Neural cell (in vitro differentiated cells): ENCODE results near the gene DNAJC10. TPM values are rescaled to one million over a fixed set of nuclear protein-coding genes. Genes with fewer than 3 reads are reported as not detected.

Experiments used
- H2AFZ ChIP-seq: fragments of 200-600, 300-800 bp; sonication (generic), shearing (Covaris generic); 2 replicates; pipeline ENCODE4 v1.6.0; 2014; ENCODE audit warnings: low read depth, mild to moderate bottlenecking, antibody characterized with exemption, low read length, moderate library complexity
- H3F3A ChIP-seq: fragments of 200-600 bp; shearing (Covaris generic); 2 replicates; pipeline ENCODE4 v1.6.1; 2016; ENCODE audit warnings: mild to moderate bottlenecking, moderate library complexity, mixed read lengths, antibody characterized with exemption, low read length; ENCODE audit not compliant: insufficient read depth, poor library complexity, severe bottlenecking
- H3K27ac ChIP-seq: fragments of 200-600, 300-800 bp; sonication (generic), shearing (Covaris generic); 2 replicates; pipeline ENCODE4 v1.5.1; 2014; ENCODE audit warnings: mild to moderate bottlenecking, low read length, moderate library complexity
- H3K27me3 ChIP-seq: fragments of 300-800, 200-600 bp; sonication (generic), shearing (Covaris generic); 2 replicates; pipeline ENCODE4 v1.6.0; 2014; ENCODE audit warnings: mild to moderate bottlenecking, low read depth, low read length, moderate library complexity; ENCODE audit not compliant: insufficient read depth
- H3K36me3 ChIP-seq: fragments of 300-800, 200-600 bp; sonication (generic), shearing (Covaris generic); 2 replicates; pipeline ENCODE4 v1.5.1; 2014; ENCODE audit warnings: mild to moderate bottlenecking, antibody characterized with exemption, low read length, moderate library complexity; ENCODE audit not compliant: insufficient read depth
- H3K4me2 ChIP-seq: fragments of 300-800, 200-600 bp; sonication (generic), shearing (Covaris generic); 2 replicates; pipeline ENCODE4 v1.6.0; 2014; ENCODE audit warnings: mild to moderate bottlenecking, low read length
- H3K4me3 ChIP-seq: fragments of 300-800, 200-600 bp; sonication (generic), shearing (Covaris generic); 2 replicates; pipeline ENCODE4 v1.5.1; 2014; ENCODE audit warnings: mild to moderate bottlenecking, low read length, moderate library complexity
- H3K79me2 ChIP-seq: fragments of 200-600 bp; shearing (Covaris generic); replicated peaks from 2 replicates; pipeline ENCODE4 v1.6.0; 2014; ENCODE audit warnings: mild to moderate bottlenecking, low read length, moderate library complexity; ENCODE audit not compliant: insufficient read depth
- H3K9ac ChIP-seq: fragments of 300-800, 200-600 bp; sonication (generic), shearing (Covaris generic); 2 replicates; pipeline ENCODE4 v1.6.1; 2016; ENCODE audit warnings: mild to moderate bottlenecking, low read length, mixed read lengths
- H3K9me2 ChIP-seq: fragments of 200-600 bp; shearing (Covaris generic); 2 replicates; pipeline ENCODE4 v1.6.1; 2016; ENCODE audit warnings: mild to moderate bottlenecking, low read length, mixed read lengths; ENCODE audit not compliant: insufficient read depth
- H3K9me3 ChIP-seq: fragments of 200-600, 300-800 bp; sonication (generic), shearing (Covaris generic); 2 replicates; pipeline ENCODE4 v1.6.1; 2016; ENCODE audit warnings: mild to moderate bottlenecking, mixed run types, low read length, moderate library complexity, mixed read lengths
- H4K20me1 ChIP-seq: fragments of 200-600 bp; shearing (Covaris generic); 2 replicates; pipeline ENCODE4 v1.6.1; 2016; ENCODE audit warnings: mild to moderate bottlenecking, mixed run types; ENCODE audit not compliant: insufficient read depth
- EP300 ChIP-seq: fragments of 450-650 bp; conservative IDR thresholded peaks from 2 replicates; pipeline ENCODE4 v1.6.1; 2014; ENCODE audit warnings: antibody characterized with exemption, mild to moderate bottlenecking, moderate library complexity; ENCODE audit not compliant: poor library complexity, severe bottlenecking
- EZH2 ChIP-seq: fragments of 200-600, 300-800 bp; shearing (Covaris generic), sonication (generic); IDR thresholded peaks from 2 replicates; pipeline ENCODE4 v1.6.1; 2014; ENCODE audit warnings: antibody characterized with exemption, low read length, borderline replicate concordance, mild to moderate bottlenecking; ENCODE audit not compliant: insufficient read depth, poor library complexity, severe bottlenecking
- MXI1 ChIP-seq: fragments of 450-650 bp; conservative IDR thresholded peaks from 2 replicates; pipeline ENCODE4 v1.6.1; 2014; ENCODE audit warnings: antibody characterized with exemption, mild to moderate bottlenecking; ENCODE audit not compliant: poor library complexity, severe bottlenecking
- POLR2AphosphoS5 ChIP-seq: IDR thresholded peaks from 2 replicates; pipeline ENCODE4 v1.6.1; 2012
- RAD21 ChIP-seq: fragments of 450-650 bp; conservative IDR thresholded peaks from 2 replicates; pipeline ENCODE4 v1.6.1; 2014; ENCODE audit warnings: antibody characterized with exemption, mild to moderate bottlenecking, moderate library complexity
- SMC3 ChIP-seq: fragments of 450-650 bp; conservative IDR thresholded peaks from 2 replicates; pipeline ENCODE4 v1.6.1; 2014; ENCODE audit warnings: antibody characterized with exemption, mild to moderate bottlenecking, moderate library complexity; ENCODE audit not compliant: poor library complexity
- TAF1 ChIP-seq: IDR thresholded peaks from 2 replicates; pipeline ENCODE4 v1.6.1; 2012; ENCODE audit warnings: low read depth
- polyA plus RNA-seq: library from polyadenylated mRNA; depleted of rRNA; stranded (reverse); fragments of >200 nt; gene quantifications from 2 replicates; pipeline ENCODE4 v1.2.3, GENCODE V29; 2014
- TF ChIP-seq, protein P1 (sequence below): fragments of 450-650 bp; IDR thresholded peaks from 2 replicates; pipeline ENCODE4 v1.5.1; 2014; ENCODE audit warnings: antibody characterized with exemption, mild to moderate bottlenecking, moderate library complexity; ENCODE audit not compliant: poor library complexity, severe bottlenecking
- TF ChIP-seq, protein P2 (sequence below): IDR thresholded peaks from 2 replicates; pipeline ENCODE4 v1.6.1; 2012; ENCODE audit warnings: borderline replicate concordance

The DNAJC10 gene
- polyA plus RNA-seq, 1 donor from 2014 or later, result 92.5 TPM

DNA sequence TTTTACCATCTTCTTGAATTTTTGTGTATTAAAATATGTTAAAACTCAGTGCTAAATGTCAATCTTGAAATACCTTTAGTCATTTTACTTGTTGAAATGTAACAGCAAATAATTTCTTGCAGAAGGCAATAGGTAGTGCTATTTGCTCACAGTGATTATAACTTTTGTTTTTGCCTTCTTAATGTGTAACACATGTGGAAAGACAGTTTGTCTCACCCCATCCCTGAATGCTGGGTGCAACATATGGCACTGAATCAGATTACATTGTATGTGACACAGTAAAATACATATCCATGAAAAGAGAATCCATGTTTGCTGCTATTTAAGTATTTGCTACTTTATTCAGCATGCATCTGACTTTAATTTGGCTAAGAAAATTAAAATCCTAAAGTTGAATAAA lies 115.0 kb downstream of the DNAJC10 start:
- Histone ChIP-seq H3K4me2 (no peak overlapping the region), H3K79me2 (no peaks in the 10 kb centered on the region), H3K9ac (no peak overlapping the region), H4K20me1 (no peaks in the 10 kb centered on the region), H3K9me3 (no peaks in the 10 kb centered on the region), H3K27ac (no peak overlapping the region), H3K27me3 (no peaks in the 10 kb centered on the region), H3K36me3 (no peaks in the 10 kb centered on the region), H3K4me3 (no peak overlapping the region), H2AFZ (no peak overlapping the region), H3F3A (no peaks in the 10 kb centered on the region), H3K9me2 (no peaks in the 10 kb centered on the region)
- TF ChIP-seq EP300, result no peak
- TF ChIP-seq, protein P1, sequence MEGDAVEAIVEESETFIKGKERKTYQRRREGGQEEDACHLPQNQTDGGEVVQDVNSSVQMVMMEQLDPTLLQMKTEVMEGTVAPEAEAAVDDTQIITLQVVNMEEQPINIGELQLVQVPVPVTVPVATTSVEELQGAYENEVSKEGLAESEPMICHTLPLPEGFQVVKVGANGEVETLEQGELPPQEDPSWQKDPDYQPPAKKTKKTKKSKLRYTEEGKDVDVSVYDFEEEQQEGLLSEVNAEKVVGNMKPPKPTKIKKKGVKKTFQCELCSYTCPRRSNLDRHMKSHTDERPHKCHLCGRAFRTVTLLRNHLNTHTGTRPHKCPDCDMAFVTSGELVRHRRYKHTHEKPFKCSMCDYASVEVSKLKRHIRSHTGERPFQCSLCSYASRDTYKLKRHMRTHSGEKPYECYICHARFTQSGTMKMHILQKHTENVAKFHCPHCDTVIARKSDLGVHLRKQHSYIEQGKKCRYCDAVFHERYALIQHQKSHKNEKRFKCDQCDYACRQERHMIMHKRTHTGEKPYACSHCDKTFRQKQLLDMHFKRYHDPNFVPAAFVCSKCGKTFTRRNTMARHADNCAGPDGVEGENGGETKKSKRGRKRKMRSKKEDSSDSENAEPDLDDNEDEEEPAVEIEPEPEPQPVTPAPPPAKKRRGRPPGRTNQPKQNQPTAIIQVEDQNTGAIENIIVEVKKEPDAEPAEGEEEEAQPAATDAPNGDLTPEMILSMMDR, result no peak
- no peak for TF ChIP-seq TAF1
- TF ChIP-seq, protein P2, sequence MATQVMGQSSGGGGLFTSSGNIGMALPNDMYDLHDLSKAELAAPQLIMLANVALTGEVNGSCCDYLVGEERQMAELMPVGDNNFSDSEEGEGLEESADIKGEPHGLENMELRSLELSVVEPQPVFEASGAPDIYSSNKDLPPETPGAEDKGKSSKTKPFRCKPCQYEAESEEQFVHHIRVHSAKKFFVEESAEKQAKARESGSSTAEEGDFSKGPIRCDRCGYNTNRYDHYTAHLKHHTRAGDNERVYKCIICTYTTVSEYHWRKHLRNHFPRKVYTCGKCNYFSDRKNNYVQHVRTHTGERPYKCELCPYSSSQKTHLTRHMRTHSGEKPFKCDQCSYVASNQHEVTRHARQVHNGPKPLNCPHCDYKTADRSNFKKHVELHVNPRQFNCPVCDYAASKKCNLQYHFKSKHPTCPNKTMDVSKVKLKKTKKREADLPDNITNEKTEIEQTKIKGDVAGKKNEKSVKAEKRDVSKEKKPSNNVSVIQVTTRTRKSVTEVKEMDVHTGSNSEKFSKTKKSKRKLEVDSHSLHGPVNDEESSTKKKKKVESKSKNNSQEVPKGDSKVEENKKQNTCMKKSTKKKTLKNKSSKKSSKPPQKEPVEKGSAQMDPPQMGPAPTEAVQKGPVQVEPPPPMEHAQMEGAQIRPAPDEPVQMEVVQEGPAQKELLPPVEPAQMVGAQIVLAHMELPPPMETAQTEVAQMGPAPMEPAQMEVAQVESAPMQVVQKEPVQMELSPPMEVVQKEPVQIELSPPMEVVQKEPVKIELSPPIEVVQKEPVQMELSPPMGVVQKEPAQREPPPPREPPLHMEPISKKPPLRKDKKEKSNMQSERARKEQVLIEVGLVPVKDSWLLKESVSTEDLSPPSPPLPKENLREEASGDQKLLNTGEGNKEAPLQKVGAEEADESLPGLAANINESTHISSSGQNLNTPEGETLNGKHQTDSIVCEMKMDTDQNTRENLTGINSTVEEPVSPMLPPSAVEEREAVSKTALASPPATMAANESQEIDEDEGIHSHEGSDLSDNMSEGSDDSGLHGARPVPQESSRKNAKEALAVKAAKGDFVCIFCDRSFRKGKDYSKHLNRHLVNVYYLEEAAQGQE, result no peak
- no peak for TF ChIP-seq POLR2AphosphoS5
- TF ChIP-seq MXI1, result no peak

DNA sequence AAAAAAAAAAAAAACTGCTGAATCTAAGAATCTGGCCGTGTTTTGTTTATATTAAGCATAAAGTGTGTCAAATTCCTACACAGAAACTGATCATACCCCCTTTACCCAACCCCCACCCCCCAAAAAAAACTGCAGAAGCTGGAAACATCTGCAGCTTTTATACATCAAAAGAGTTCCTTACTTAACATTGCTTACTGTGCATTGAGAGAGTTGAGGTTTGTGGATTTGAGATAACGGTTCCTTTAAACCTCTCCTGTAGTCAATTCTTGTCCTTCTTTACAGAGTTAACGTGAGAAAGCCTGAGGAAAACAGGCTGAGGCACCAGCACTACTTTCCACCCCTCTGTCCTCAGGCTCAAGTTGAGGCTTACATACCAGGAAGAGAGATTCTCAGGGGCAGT lies 115.9 kb downstream of the DNAJC10 start:
- no peaks in the 10 kb centered on the region for H3F3A ChIP-seq
- no peaks in the 10 kb centered on the region for H3K27me3 ChIP-seq
- H3K79me2 ChIP-seq, result no peaks in the 10 kb centered on the region
- H3K4me2 ChIP-seq, result no peak overlapping the region
- H3K9me2 ChIP-seq, result no peaks in the 10 kb centered on the region
- H4K20me1 ChIP-seq, result no peaks in the 10 kb centered on the region
- no peak overlapping the region for H2AFZ ChIP-seq
- TF ChIP-seq SMC3, result no peak
- TF ChIP-seq, protein P1, result no peak
- TF ChIP-seq TAF1, result no peak
- TF ChIP-seq, protein P2, result no peak
- no peak for TF ChIP-seq EZH2
- no peak for TF ChIP-seq POLR2AphosphoS5
- TF ChIP-seq MXI1, result no peak
- no peak for TF ChIP-seq EP300
- TF ChIP-seq RAD21, result no peak
- no peaks in the 10 kb centered on the region for H3K9me3 ChIP-seq
- H3K27ac ChIP-seq, result no peak overlapping the region
- no peak overlapping the region for H3K9ac ChIP-seq
- no peak overlapping the region for H3K4me3 ChIP-seq
- H3K36me3 ChIP-seq, result no peaks in the 10 kb centered on the region
